Panc1 (cell line): ENCODE data around the gene YAP1.

Experiments
- CTCF ChIP-seq: fragments of 450-650 bp; IDR thresholded peaks from 2 replicates; pipeline ENCODE4 v1.5.1; 2017; ENCODE audit warnings: mild to moderate bottlenecking
- POLR2AphosphoS5 ChIP-seq: IDR thresholded peaks from 2 replicates; pipeline ENCODE4 v1.6.1; 2012; ENCODE audit warnings: mild to moderate bottlenecking, low read depth, low read length, moderate library complexity

- TF ChIP-seq POLR2AphosphoS5, result no peak; the same call in 1 of the 2 replicates
- TF ChIP-seq CTCF, result peak; percentile 72; the same call in 1 of the 2 replicates
Measured at GRCh38 chr11:102268083-102268984, 158.1 kb downstream of the YAP1 start.
